Activated CD8-positive, alpha-beta memory T cell treated with anti-CD3 and anti-CD28 coated beads for 1 hour (primary cell): ENCODE results near the gene TEX54.
A peak's percentile ranks its signal among the peaks of the same experiment; 100 is the strongest.
"Not testable (repeated sequence)": the region's sequence is repeated elsewhere in the genome, so short reads cannot be mapped to it uniquely, and the experiment has no call there.

ENCODE experiments used
- DNase-seq, 2 donors: peaks; one replicate each; pipeline ENCODE4 v3.0.0-alpha.2; 2020; ENCODE audit warnings: low read depth in 1 of 2; ENCODE audit errors: extremely low read depth in 1 of 2

The TEX54 gene

DNA sequence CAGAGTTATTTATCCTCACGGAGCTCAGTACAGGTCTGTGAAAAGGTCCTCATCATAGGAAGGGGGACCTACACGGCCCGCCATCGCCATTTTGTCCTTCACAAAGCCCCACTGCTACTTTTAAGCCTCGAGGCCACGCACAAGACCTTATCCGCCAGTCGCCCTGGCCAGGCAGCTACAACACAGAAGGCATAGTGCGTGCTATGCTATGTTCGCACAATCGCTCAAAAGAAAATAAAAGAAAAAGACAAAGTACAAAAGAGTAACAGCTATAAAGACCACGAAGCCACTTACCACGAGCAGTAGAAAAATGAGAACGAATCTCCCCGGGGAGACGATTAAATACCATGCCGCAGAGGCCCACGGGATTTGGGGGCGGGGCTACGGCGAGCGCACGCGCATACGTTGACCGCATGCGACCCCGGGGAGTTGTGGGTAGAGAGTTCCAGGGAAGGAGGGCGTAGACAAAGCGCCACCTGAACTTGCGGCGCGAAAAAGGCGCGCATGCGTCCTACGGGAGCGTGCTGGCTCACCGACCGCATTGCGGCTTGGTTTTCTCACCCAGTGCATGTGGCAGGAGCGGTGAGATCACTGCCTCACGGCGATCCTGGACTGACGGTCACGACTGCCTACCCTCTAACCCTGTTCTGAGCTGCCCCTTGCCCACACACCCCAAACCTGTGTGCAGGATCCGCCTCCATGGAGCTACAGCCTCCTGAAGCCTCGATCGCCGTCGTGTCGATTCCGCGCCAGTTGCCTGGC lies 23.1 kb upstream of the TEX54 start:
- DNase-seq: peak; percentile 93 to 96

- no peak for DNase-seq
Observed at GRCh38 chr11:62854825-62855570, 22.4 kb upstream of the TEX54 start.

DNA sequence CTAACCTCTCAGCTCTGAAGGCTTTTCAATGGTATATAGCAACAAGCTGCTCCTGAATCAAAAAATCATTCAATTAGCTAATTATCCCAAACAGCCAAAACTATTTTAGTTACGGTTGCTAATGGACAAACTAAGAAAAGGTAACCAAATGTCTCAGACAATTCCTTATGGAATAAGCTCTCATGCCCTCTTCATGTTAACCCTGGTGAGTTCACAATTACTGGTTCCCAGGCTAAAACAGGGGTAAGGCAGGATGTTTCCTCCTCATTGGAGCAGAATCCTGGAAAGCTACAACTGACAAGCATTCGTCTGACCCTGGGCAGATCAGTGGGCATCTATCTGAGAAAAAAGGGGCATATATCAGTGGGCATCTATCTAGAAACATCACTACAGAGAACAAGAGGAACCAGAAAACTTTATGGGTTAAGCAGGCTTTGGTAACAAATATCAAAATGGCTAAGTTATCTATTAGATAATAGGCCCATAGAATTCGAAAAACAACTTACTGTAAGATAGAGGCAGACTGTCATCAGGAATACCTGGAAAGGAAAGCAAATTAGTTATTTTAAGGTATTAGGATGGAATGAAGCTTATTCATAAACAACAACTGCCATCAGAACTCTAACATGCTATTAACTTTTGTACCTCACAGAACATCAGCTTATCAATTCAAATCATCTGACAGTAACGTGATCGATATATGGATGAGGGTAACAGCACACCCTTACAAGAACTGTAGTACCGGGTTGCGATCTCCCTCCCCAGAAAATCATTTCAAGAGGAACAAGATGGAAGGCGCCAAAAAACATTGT lies 21.6 kb upstream of the TEX54 start:
- no peak for DNase-seq

GRCh38 chr11:62853279-62853965 lies 20.8 kb upstream of the TEX54 start:
- DNase-seq: no peak

- DNase-seq: no peak
Observed at GRCh38 chr11:62852523-62853188, 20.0 kb upstream of the TEX54 start.

- DNase-seq: no peak
Observed at GRCh38 chr11:62851807-62852522, 19.3 kb upstream of the TEX54 start.

DNA sequence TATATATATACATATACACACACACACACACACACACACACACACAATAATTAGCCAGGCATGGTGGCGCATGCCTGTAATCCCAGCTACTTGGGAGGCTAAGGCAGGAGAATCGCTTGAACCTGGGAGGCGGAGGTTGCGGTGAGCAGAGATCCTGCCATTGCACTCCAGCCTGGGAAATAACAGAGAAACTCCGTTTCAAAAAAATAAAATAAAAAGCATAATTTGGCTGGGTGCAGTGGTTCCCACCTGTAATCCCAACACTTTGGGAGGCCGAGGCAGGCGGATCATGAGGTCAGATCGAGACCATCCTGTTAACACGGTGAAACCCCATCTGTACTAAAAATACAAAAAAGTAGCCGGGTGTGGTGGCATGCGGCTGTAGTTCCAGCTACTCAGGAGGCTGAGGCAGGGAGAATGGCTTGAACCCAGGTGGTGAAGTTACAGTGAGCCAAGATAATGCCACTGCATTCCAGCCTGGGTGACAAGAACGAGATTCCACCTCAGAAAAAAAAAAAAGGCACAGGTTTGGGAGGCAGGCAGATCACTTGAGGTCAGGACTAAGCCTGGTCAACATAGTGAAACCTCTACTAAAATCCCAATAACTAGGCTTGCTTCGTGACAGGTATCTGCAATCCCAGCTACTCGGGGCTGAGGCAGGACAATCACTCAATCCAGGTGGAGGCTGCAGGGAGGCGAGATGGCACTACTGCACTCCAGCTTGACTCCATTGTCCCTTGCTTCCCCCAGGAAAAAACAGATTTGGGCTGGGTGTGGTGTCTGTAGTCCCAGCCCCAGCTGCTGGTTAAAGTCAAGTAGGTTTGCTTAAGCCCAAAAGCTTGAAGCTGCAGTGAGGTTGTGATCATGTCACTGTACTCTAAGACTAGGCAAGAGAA lies 18.5 kb upstream of the TEX54 start:
- DNase-seq: no peak

DNA sequence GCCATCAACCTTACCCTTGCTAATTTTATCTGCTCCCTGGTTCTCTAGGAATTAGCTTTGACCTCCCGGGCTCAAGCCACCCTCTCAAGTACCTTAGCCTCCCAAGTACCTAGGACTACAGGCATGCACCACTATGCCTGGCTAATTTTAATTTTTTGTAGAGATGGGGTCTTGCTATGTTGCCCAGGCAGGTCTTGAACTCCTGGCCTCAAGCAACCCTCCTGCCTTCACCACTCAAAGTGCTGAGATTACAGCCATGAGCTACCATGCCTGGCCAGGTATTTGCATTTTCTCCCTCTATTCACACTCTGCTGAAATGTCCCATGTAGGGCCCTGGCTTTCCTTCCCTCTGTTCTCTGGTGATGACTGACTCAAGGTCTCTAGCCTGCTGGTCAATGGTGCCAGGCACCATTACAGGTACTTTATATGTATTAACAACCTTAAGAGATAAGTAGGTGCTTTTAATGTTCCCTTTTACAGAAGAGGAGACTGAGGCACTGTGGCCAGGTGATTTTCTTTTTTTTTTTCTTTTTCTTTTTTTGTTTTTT lies 15.2 kb upstream of the TEX54 start:
- no peak for DNase-seq

DNA sequence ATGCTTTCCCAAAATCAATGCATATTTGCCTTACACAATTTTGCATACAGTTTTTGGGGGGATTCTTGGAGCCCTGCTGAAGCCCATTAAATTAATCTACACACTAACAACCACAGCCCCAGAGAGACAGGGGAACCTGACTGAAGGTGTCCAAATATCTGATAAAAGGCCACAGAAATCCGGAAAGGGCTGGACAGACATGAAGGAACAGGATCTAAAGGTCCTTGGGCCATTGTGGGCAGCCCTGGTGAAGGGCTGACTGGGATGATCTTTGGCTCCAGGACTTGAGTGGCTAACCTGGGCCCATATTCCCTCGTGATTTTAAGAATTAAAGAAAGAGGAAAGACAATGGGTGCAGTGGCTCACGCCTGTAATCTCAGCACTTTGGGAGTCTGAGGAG lies 13.5 kb upstream of the TEX54 start:
- no peak for DNase-seq

- DNase-seq: no peak
Observed at GRCh38 chr11:62844154-62844553, 11.5 kb upstream of the TEX54 start.

- DNase-seq: no peak
Observed at GRCh38 chr11:62843466-62843865, 10.8 kb upstream of the TEX54 start.

- DNase-seq: not testable (repeated sequence)
Observed at GRCh38 chr11:62842891-62843290, 10.2 kb upstream of the TEX54 start.

GRCh38 chr11:62842171-62842741 lies 9.6 kb upstream of the TEX54 start:
- DNase-seq: no peak

- peak; percentile 49 to 59 for DNase-seq
Observed at GRCh38 chr11:62841361-62842170, 8.9 kb upstream of the TEX54 start.

DNA sequence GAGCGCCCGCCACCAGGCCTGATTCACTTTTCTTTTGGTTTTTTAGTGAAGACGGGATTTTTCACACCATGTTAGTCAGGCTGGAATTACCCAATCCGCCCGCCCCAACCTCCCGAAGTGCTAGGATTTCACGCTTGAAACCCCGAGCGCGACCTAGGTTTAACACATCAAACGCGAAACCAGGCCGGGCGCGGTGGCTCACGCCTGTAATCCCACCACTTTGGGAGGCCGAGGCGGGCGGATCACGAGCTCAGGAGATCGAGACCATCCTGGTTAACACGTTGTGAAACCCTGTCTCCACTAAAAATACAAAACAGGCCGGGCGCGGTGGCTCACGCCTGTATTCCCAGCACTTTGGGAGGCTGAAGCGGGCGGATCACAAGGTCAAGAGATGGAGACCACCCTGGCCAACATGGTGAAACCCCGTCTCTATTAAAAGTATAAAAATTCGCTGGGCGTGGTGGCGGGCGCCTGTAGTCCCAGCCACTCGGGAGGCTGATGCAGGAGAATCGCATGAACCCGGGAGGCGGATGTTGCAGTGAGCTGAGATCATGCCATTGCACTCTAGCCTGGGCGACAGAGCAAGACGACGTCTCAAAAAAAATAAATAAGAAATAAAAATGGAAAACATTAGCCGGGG lies 8.2 kb upstream of the TEX54 start:
- peak; percentile 55 to 58 for DNase-seq

DNA sequence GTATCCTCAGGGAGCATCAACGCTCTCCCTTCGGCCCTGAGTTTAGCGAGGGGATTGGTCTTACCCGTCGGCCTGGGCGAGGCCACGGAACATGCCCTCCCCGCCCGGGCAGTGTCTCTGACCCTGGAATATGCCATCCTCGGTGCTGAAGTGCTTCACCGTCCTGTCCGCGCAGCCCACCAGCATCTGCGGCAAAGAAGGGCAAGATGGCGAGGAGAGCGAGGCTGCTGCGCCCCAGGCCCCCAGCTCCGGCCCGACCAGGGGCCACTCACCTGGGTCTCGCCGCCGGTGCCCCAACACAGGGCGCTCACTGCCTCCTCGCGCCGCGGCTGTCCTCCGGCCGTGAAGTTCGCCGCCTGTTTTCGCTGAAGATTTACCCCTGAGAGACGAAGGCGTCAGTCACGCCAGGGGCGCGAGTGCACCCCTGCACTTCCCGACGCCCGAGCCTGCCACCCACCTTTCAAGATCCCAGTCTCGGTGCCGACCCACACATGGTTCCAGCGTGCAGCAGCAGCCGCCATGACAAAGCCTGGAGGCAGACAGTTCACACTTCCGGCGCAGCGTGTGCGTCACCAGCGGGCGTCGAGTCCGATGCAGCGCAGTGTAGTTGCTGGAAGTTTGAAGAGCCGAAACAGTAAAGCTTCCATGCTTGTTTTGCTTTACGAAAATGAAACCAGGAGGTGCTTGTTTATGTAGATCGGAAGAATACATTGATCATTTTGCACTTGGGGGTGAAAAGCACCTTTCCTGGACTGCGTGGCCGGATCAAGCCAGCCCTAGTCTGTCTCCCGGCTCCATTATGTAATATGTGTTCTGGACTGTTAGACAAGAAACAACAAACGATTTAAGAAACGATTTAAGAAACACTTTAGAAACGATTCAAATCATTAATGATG lies 6.7 kb upstream of the TEX54 start, which contains the start of gene WDR74:
TSS of gene WDR74 (minus strand) at position 541 of the 896 bp plus-strand sequence. CDS start at position 521, 20 bp downstream.
- DNase-seq: peak; percentile 78 to 85
